H1 (cell line): Measurements from ENCODE around the gene RAB3GAP1. TPM values are rescaled to one million over a fixed set of nuclear protein-coding genes. Genes with fewer than 3 reads are reported as not detected.

Experiments used
- BACH1 ChIP-seq: IDR thresholded peaks from 2 replicates; pipeline ENCODE4 v1.6.1; 2012; ENCODE audit warnings: low read length, improper control_type of control experiment
- BCL11A ChIP-seq, 2 experiments: IDR thresholded peaks; one replicate each; pipeline ENCODE4 v1.6.1; 2011; ENCODE audit warnings: low read depth in 2 of 2, low read length in 2 of 2, mild to moderate bottlenecking in 2 of 2
- CBX5 ChIP-seq: fragments of 300-800, 300-1000 bp; sonication (generic); IDR thresholded peaks from 2 replicates; pipeline ENCODE4 v1.7.1; 2016; ENCODE audit warnings: antibody characterized with exemption, low read length, low read depth
- CBX8 ChIP-seq: fragments of 300-800, 300-1000 bp; sonication (generic); IDR thresholded peaks from 2 replicates; pipeline ENCODE4 v1.7.1; 2016; ENCODE audit warnings: low read depth, low read length, borderline replicate concordance
- CEBPB ChIP-seq: IDR thresholded peaks from 2 replicates; pipeline ENCODE4 v1.6.1; 2012; ENCODE audit warnings: low read depth, low read length
- CHD1 ChIP-seq: IDR thresholded peaks from 2 replicates; pipeline ENCODE4 v1.6.1; 2012; ENCODE audit warnings: low read depth, low read length, improper control_type of control experiment
- CREB1 ChIP-seq: IDR thresholded peaks from 2 replicates; pipeline ENCODE4 v1.6.1; 2012; ENCODE audit warnings: inconsistent platforms
- CTCF ChIP-seq, 3 experiments: IDR thresholded peaks; 1 replicate in 2 of 3; 2 replicates in 1 of 3; pipeline versions ENCODE4 v1.5.1 to v1.6.1; 2011; ENCODE audit warnings: low read length in 3 of 3, mild to moderate bottlenecking in 3 of 3, inconsistent platforms in 2 of 3, low read depth in 1 of 3, moderate library complexity in 1 of 3; ENCODE audit not compliant: insufficient read depth in 1 of 3; ENCODE audit errors: control extremely low read depth in 1 of 3
- EGR1 ChIP-seq: IDR thresholded peaks from 2 replicates; pipeline ENCODE4 v1.6.1; 2011; ENCODE audit warnings: low read depth, low read length, borderline replicate concordance
- EZH2 ChIP-seq: fragments of 200-600 bp; sonication (generic); IDR thresholded peaks from 2 replicates; pipeline ENCODE4 v1.7.1; 2012; ENCODE audit warnings: low read depth, mild to moderate bottlenecking, moderate library complexity, low read length, inconsistent platforms; ENCODE audit not compliant: severe bottlenecking
- HDAC6 ChIP-seq: IDR thresholded peaks from one replicate; pipeline ENCODE4 v1.7.1; 2012; ENCODE audit warnings: low read depth, mild to moderate bottlenecking, inconsistent platforms, low read length, moderate library complexity
- KDM4A ChIP-seq: IDR thresholded peaks from one replicate; pipeline ENCODE4 v1.7.1; 2012; ENCODE audit warnings: low read depth, mild to moderate bottlenecking, moderate library complexity, low read length, inconsistent platforms; ENCODE audit not compliant: severe bottlenecking
- PHF8 ChIP-seq: fragments of 200-600 bp; sonication (generic); conservative IDR thresholded peaks from 2 replicates; pipeline ENCODE4 v1.7.1; 2012; ENCODE audit warnings: low read depth, mild to moderate bottlenecking, inconsistent platforms, low read length, moderate library complexity
- RAD21 ChIP-seq, 2 experiments: IDR thresholded peaks in 1 of 2; conservative IDR thresholded peaks in 1 of 2; 2 replicates each; pipeline ENCODE4 v1.6.1; 2011; ENCODE audit warnings: low read depth in 2 of 2, low read length in 2 of 2, improper control_type of control experiment in 1 of 2, inconsistent platforms in 1 of 2, mild to moderate bottlenecking in 1 of 2, moderate library complexity in 1 of 2
- SIN3A ChIP-seq, 2 experiments: IDR thresholded peaks in 1 of 2; conservative IDR thresholded peaks in 1 of 2; 2 replicates each; pipeline ENCODE4 v1.6.1; 2011 to 2012; ENCODE audit warnings: low read length in 2 of 2, improper control_type of control experiment in 1 of 2, low read depth in 1 of 2, mild to moderate bottlenecking in 1 of 2
- SIRT6 ChIP-seq: IDR thresholded peaks from one replicate; pipeline ENCODE4 v1.7.1; 2012; ENCODE audit warnings: low read length, inconsistent platforms
- SP1 ChIP-seq: IDR thresholded peaks from 2 replicates; pipeline ENCODE4 v1.6.1; 2011; ENCODE audit warnings: low read depth, low read length
- SRF ChIP-seq: IDR thresholded peaks from 2 replicates; pipeline ENCODE4 v1.6.1; 2011; ENCODE audit warnings: mild to moderate bottlenecking, low read depth, low read length, moderate library complexity
- TAF7 ChIP-seq: optimal IDR thresholded peaks from 2 replicates; pipeline ENCODE3; 2011; ENCODE audit warnings: low read depth, mild to moderate bottlenecking, inconsistent platforms, low read length, moderate library complexity, borderline replicate concordance
- TEAD4 ChIP-seq: IDR thresholded peaks from 2 replicates; pipeline ENCODE4 v1.6.1; 2012; ENCODE audit warnings: low read depth, low read length, inconsistent platforms, mixed read lengths
- YY1 ChIP-seq: IDR thresholded peaks from 2 replicates; pipeline ENCODE4 v1.6.1; 2011; ENCODE audit warnings: low read depth, mild to moderate bottlenecking, low read length
- ZNF274 ChIP-seq: IDR thresholded peaks from 2 replicates; pipeline ENCODE4 v1.7.0; 2012; ENCODE audit warnings: low read length, borderline replicate concordance; ENCODE audit errors: extremely low read depth
- polyA plus RNA-seq, 7 experiments: library from polyadenylated mRNA; depleted of rRNA in 3 of 7; stranded (reverse) in 5 of 7; unstranded in 2 of 7; fragments of >200 nt in 5 of 7; fragments of 200-250 nt in 2 of 7; gene quantifications; 1 replicate in 5 of 7; 2 replicates in 1 of 7; 4 replicates in 1 of 7; pipeline versions ENCODE4 v1.2.1 to v1.2.3, GENCODE V29; 2011 to 2013; ENCODE audit warnings: missing spikeins in 2 of 7, mixed read lengths in 2 of 7
- total RNA-seq: library from RNA; stranded (reverse); fragmentation: NEBNext Ultra II Directional; extraction: Animal tissue kit (Norgen Biotek cat#: 25700); gene quantifications from 2 replicates; pipeline ENCODE4 v1.2.1, GENCODE V29; 2021

RAB3GAP1 gene
- total and polyA plus RNA-seq, 2 of the 8 experiments (the other 6 are each of a cell fraction or from before 2014, with no cell fraction given) = 9.8 to 28.6 TPM

- TF ChIP-seq BACH1 (no peak), EGR1 (no peak), CTCF (IDR thresholded peaks at IDR 0.05; ENCODE audit: control extremely low read depth in 1 of 3, insufficient read depth in 1 of 3, low read depth in 1 of 3, low read length in 3 of 3) (no peak), YY1 (peak; percentile 96), KDM4A (peak; percentile 33), CREB1 (0 out of 2 replicates have a peak, but pooled peaks have one; percentile 3), CEBPB (no peak), SRF (no peak), CHD1 (peak; percentile 17; the same call in 1 of the 2 replicates), TEAD4 (no peak), ZNF274 (no peak), TAF7 (peak; percentile 16), SIRT6 (no peak), EZH2 (no peak), SP1 (no peak), PHF8 (peak; percentile 92), HDAC6 (no peak), SIN3A (conservative IDR thresholded peaks at IDR 0.05 in 1 of 2, IDR thresholded peaks at IDR 0.05 in 1 of 2; ENCODE audit: low read depth in 1 of 2, low read length in 2 of 2) (peak; percentile 12 to 69; a peak in 1 of 4 replicates), CBX8 (no peak), RAD21 (IDR thresholded peaks at IDR 0.05 in 1 of 2, conservative IDR thresholded peaks at IDR 0.05 in 1 of 2; ENCODE audit: low read depth in 2 of 2, low read length in 2 of 2) (no peak), CBX5 (no peak), BCL11A (IDR thresholded peaks at IDR 0.05; ENCODE audit: low read depth in 2 of 2, low read length in 2 of 2) (no peak)
Measured at GRCh38 chr2:135052042-135052876, at the start of gene RAB3GAP1 (continued).
